ENCODE data around the gene SPATA12. TPM values are rescaled to one million over a fixed set of nuclear protein-coding genes. Genes with fewer than 3 reads are reported as not detected.

The SPATA12 gene
- total RNA-seq, 4 donors from 2014 or later, result not detected

GRCh38 chr3:57064001-57064400, 3.5 kb downstream of the SPATA12 start:
- intact Hi-C loops (cut with DNase I; ENCODE audit: low total_unique reads), result no loop called here
- TF ChIP-seq POLR2A (IDR thresholded peaks at IDR 0.05) (no peak), CTCF (IDR thresholded peaks at IDR 0.05) (no peak)
- H3K4me3 ChIP-seq (ENCODE audit: low read depth, poor library complexity, severe bottlenecking), result no peak overlapping the region
- WGBS, 2 donors, result 71 to 77% methylated on average over 6 of the region's 6 CpGs
- no peak for DNase-seq (ENCODE audit: low spot score in 2 of 2)

- TF ChIP-seq POLR2A (IDR thresholded peaks at IDR 0.05) (no peak), CTCF (IDR thresholded peaks at IDR 0.05) (no peak)
- H3K4me3 ChIP-seq (ENCODE audit: low read depth, poor library complexity, severe bottlenecking), result no peak overlapping the region
- WGBS, 2 donors, result 78 to 79% methylated on average over 2 of the region's 2 CpGs
- intact Hi-C loops (cut with DNase I; ENCODE audit: low total_unique reads), result no loop called here
- no peak for DNase-seq (ENCODE audit: low spot score in 2 of 2)
Measured at GRCh38 chr3:57064572-57064971, 4.1 kb downstream of the SPATA12 start.

- no peak for DNase-seq (ENCODE audit: low spot score in 2 of 2)
- H3K4me3 ChIP-seq (ENCODE audit: low read depth, poor library complexity, severe bottlenecking), result no peak overlapping the region
- intact Hi-C loops (cut with DNase I; ENCODE audit: low total_unique reads), result no loop called here
- no peak for TF ChIP-seq POLR2A (IDR thresholded peaks at IDR 0.05)
- TF ChIP-seq CTCF (IDR thresholded peaks at IDR 0.05), result no peak
- 88 to 89% methylated on average over 3 of the region's 3 CpGs for WGBS, 2 donors
Measured at GRCh38 chr3:57065588-57065987, 5.1 kb downstream of the SPATA12 start.

- intact Hi-C loops (cut with DNase I; ENCODE audit: low total_unique reads), result no loop called here
- 91 to 97% methylated on average over 6 of the region's 6 CpGs for WGBS, 2 donors
- DNase-seq (ENCODE audit: low spot score in 2 of 2), result no peak
- H3K4me3 ChIP-seq (ENCODE audit: low read depth, poor library complexity, severe bottlenecking), result no peak overlapping the region
- TF ChIP-seq POLR2A (IDR thresholded peaks at IDR 0.05), result no peak
- TF ChIP-seq CTCF (IDR thresholded peaks at IDR 0.05), result no peak
Measured at GRCh38 chr3:57066471-57066870, 6.0 kb downstream of the SPATA12 start.

- DNase-seq (ENCODE audit: low spot score in 2 of 2), result peak; percentile 84 to 91
- WGBS, 2 donors, result 11 to 12% methylated on average over 11 of the region's 11 CpGs
- intact Hi-C loops (cut with DNase I; ENCODE audit: low total_unique reads), result no loop called here
- H3K4me3 ChIP-seq (ENCODE audit: low read depth, poor library complexity, severe bottlenecking), result no peak overlapping the region
- TF ChIP-seq POLR2A (IDR thresholded peaks at IDR 0.05), result no peak
- TF ChIP-seq CTCF (IDR thresholded peaks at IDR 0.05), result no peak
Measured at GRCh38 chr3:57068437-57069089, 8.1 kb downstream of the SPATA12 start.

- no peak overlapping the region for H3K4me3 ChIP-seq (ENCODE audit: low read depth, poor library complexity, severe bottlenecking)
- no peak for DNase-seq (ENCODE audit: low spot score in 2 of 2)
- intact Hi-C loops (cut with DNase I; ENCODE audit: low total_unique reads), result no loop called here
- TF ChIP-seq POLR2A (IDR thresholded peaks at IDR 0.05) (no peak), CTCF (IDR thresholded peaks at IDR 0.05) (no peak)
- 36 to 45% methylated on average over 6 of the region's 6 CpGs for WGBS, 2 donors
Measured at GRCh38 chr3:57069503-57069902, 9.0 kb downstream of the SPATA12 start.
